T-helper 2 cell (primary cell): ENCODE data around the gene ZNHIT6.
"Not testable (repeated sequence)": the region's sequence is repeated elsewhere in the genome, so short reads cannot be mapped to it uniquely, and the experiment has no call there.

Experiments
- DNase-seq, 5 experiments: peaks; one replicate each; pipeline versions ENCODE4 v3.0.0 to v3.0.0-alpha.2; 2012 to 2022

Gene ZNHIT6

GRCh38 chr1:85665932-85666331, 42.3 kb downstream of the ZNHIT6 start:
- DNase-seq = no peak

GRCh38 chr1:85663382-85663781, 44.9 kb downstream of the ZNHIT6 start:
- no peak for DNase-seq

GRCh38 chr1:85661767-85662166, 46.5 kb downstream of the ZNHIT6 start:
- no peak for DNase-seq

GRCh38 chr1:85660541-85660940, 47.7 kb downstream of the ZNHIT6 start:
- no peak for DNase-seq

GRCh38 chr1:85659174-85659573, 49.1 kb downstream of the ZNHIT6 start:
- DNase-seq = no peak

GRCh38 chr1:85656948-85657347, 51.3 kb downstream of the ZNHIT6 start:
- DNase-seq = no peak

- no peak for DNase-seq
Observed at GRCh38 chr1:85656256-85656655, 52.0 kb downstream of the ZNHIT6 start.

- no peak for DNase-seq
Observed at GRCh38 chr1:85655315-85655714, 52.9 kb downstream of the ZNHIT6 start.

GRCh38 chr1:85654066-85654782, 54.0 kb downstream of the ZNHIT6 start:
- DNase-seq = no peak

- DNase-seq = no peak
Observed at GRCh38 chr1:85652327-85652726, 55.9 kb downstream of the ZNHIT6 start.

- DNase-seq = no peak
Observed at GRCh38 chr1:85650645-85651044, 57.6 kb downstream of the ZNHIT6 start.

- no peak for DNase-seq
Observed at GRCh38 chr1:85649591-85649990, 58.6 kb downstream of the ZNHIT6 start.

- not testable (repeated sequence) for DNase-seq
Observed at GRCh38 chr1:85641598-85642556, 66.4 kb downstream of the ZNHIT6 start.

GRCh38 chr1:85639920-85640319, 68.3 kb downstream of the ZNHIT6 start:
- DNase-seq = not testable (repeated sequence)

GRCh38 chr1:85638412-85638811, 69.8 kb downstream of the ZNHIT6 start:
- no peak for DNase-seq

- no peak for DNase-seq
Observed at GRCh38 chr1:85630493-85630892, 77.7 kb downstream of the ZNHIT6 start.

GRCh38 chr1:85629532-85629920, 78.7 kb downstream of the ZNHIT6 start:
- no peak for DNase-seq

GRCh38 chr1:85628791-85629531, 79.3 kb downstream of the ZNHIT6 start:
- no peak for DNase-seq

GRCh38 chr1:85626818-85627217, 81.4 kb downstream of the ZNHIT6 start:
- DNase-seq = no peak

- no peak for DNase-seq
Observed at GRCh38 chr1:85624361-85624760, 83.9 kb downstream of the ZNHIT6 start.

- peak in 1 of 5 experiments; percentile 35 for DNase-seq
Observed at GRCh38 chr1:85623061-85623471, 85.2 kb downstream of the ZNHIT6 start.

GRCh38 chr1:85621430-85621829, 86.8 kb downstream of the ZNHIT6 start:
- DNase-seq = no peak

- DNase-seq = no peak
Observed at GRCh38 chr1:85617633-85618100, 90.6 kb downstream of the ZNHIT6 start.
